Stimulated activated CD4-positive, alpha-beta T cell treated with anti-CD3 and anti-CD28 coated beads, TNF-alpha, amount 100 ng/mL, for 24 hours (primary cell): ENCODE results near the gene METTL2B.

Source experiments
- DNase-seq, 3 experiments: peaks; one replicate each; pipeline ENCODE4 v3.0.0-alpha.2; 2020; ENCODE audit warnings: low read depth in 3 of 3

Gene METTL2B

GRCh38 chr7:128476402-128477335, at the start of gene METTL2B:
METTL2B (plus strand) TSS chr7:128476748; CDS start chr7:128476766, 18 bp downstream.
- peak; percentile 81 to 92 (median 85) for DNase-seq

- no peak for DNase-seq
Measured at GRCh38 chr7:128427289-128427891, 49.2 kb upstream of the METTL2B start.

GRCh38 chr7:128430207-128430606, 46.3 kb upstream of the METTL2B start:
- DNase-seq = no peak

GRCh38 chr7:128431221-128431620, 45.3 kb upstream of the METTL2B start:
- no peak for DNase-seq

- DNase-seq = no peak
Measured at GRCh38 chr7:128431754-128432153, 44.8 kb upstream of the METTL2B start.

- no peak for DNase-seq
Measured at GRCh38 chr7:128434413-128435326, 41.9 kb upstream of the METTL2B start.

GRCh38 chr7:128435327-128435686, 41.2 kb upstream of the METTL2B start:
- DNase-seq = no peak

- DNase-seq = no peak
Measured at GRCh38 chr7:128437426-128438332, 38.9 kb upstream of the METTL2B start.

- no peak for DNase-seq
Measured at GRCh38 chr7:128442356-128442755, 34.2 kb upstream of the METTL2B start.

GRCh38 chr7:128443831-128444600, 32.5 kb upstream of the METTL2B start:
- DNase-seq = no peak

GRCh38 chr7:128446306-128446705, 30.2 kb upstream of the METTL2B start:
- DNase-seq = no peak

GRCh38 chr7:128447941-128448564, 28.5 kb upstream of the METTL2B start:
- no peak for DNase-seq

GRCh38 chr7:128448751-128449302, 27.7 kb upstream of the METTL2B start:
- DNase-seq = no peak

- DNase-seq = no peak
Measured at GRCh38 chr7:128450409-128450808, 26.1 kb upstream of the METTL2B start.

GRCh38 chr7:128450913-128451312, 25.6 kb upstream of the METTL2B start:
- no peak for DNase-seq

- DNase-seq = no peak
Measured at GRCh38 chr7:128452552-128452951, 24.0 kb upstream of the METTL2B start.

- no peak for DNase-seq
Measured at GRCh38 chr7:128453836-128454804, 22.4 kb upstream of the METTL2B start.
